GM19452 (cell line): ENCODE results near the gene CUX1.
"Not testable (repeated sequence)": the region's sequence is repeated elsewhere in the genome, so short reads cannot be mapped to it uniquely, and the experiment has no call there.

Experiments
- ATAC-seq: cut with Tn5 transposase; IDR thresholded peaks from one replicate; pipeline ENCODE4 v1.9.1; 2021; ENCODE audit not compliant: unreplicated experiment

Gene CUX1

GRCh38 chr7:102227371-102227770 is 409.9 kb downstream of the CUX1 start:
- ATAC-seq, result no peak

- no peak for ATAC-seq
Measured at GRCh38 chr7:102228935-102229334, 411.5 kb downstream of the CUX1 start.

- ATAC-seq, result not testable (repeated sequence)
Measured at GRCh38 chr7:102230162-102230561, 412.7 kb downstream of the CUX1 start.

GRCh38 chr7:102230593-102230992 is 413.2 kb downstream of the CUX1 start:
- no peak for ATAC-seq

- ATAC-seq, result no peak
Measured at GRCh38 chr7:102232611-102233286, 415.3 kb downstream of the CUX1 start.

- no peak for ATAC-seq
Measured at GRCh38 chr7:102234131-102234530, 416.7 kb downstream of the CUX1 start.

GRCh38 chr7:102234801-102235550 is 417.6 kb downstream of the CUX1 start:
- ATAC-seq, result no peak

- ATAC-seq, result no peak
Measured at GRCh38 chr7:102236102-102236501, 418.7 kb downstream of the CUX1 start.

- no peak for ATAC-seq
Measured at GRCh38 chr7:102236592-102237287, 419.3 kb downstream of the CUX1 start.

GRCh38 chr7:102239206-102239820 is 421.9 kb downstream of the CUX1 start:
- no peak for ATAC-seq

GRCh38 chr7:102241431-102241830 is 424.0 kb downstream of the CUX1 start:
- no peak for ATAC-seq

GRCh38 chr7:102244601-102245000 is 427.2 kb downstream of the CUX1 start:
- ATAC-seq, result no peak

GRCh38 chr7:102248081-102248455 is 430.6 kb downstream of the CUX1 start:
- ATAC-seq, result no peak

GRCh38 chr7:102248456-102249395 is 431.3 kb downstream of the CUX1 start:
- ATAC-seq, result no peak

- no peak for ATAC-seq
Measured at GRCh38 chr7:102251531-102252365, 434.3 kb downstream of the CUX1 start.

GRCh38 chr7:102252366-102252982 is 435.0 kb downstream of the CUX1 start:
- no peak for ATAC-seq

GRCh38 chr7:102253066-102253972 is 435.9 kb downstream of the CUX1 start:
- no peak for ATAC-seq

GRCh38 chr7:102253973-102254370 is 436.5 kb downstream of the CUX1 start:
- ATAC-seq, result no peak
